GM12878 (cell line): Measurements from ENCODE around the gene CHST2. TPM values are rescaled to one million over a fixed set of nuclear protein-coding genes. Genes with fewer than 3 reads are reported as not detected.

Experiments used
- ASH2L ChIP-seq: fragments of 300-600, 200-600 bp; sonication (generic); IDR thresholded peaks from 2 replicates; pipeline ENCODE4 v1.6.1; 2017; ENCODE audit warnings: low read depth, mild to moderate bottlenecking, borderline replicate concordance
- CEBPZ ChIP-seq: fragments of 150-350 bp; IDR thresholded peaks from 2 replicates; pipeline ENCODE4 v1.6.1; 2016; ENCODE audit warnings: low read depth, low read length
- CHD4 ChIP-seq: fragments of 200-600 bp; sonication (generic); IDR thresholded peaks from 2 replicates; pipeline ENCODE4 v1.6.1; 2016; ENCODE audit warnings: mild to moderate bottlenecking
- CREM ChIP-seq: IDR thresholded peaks from 2 replicates; pipeline ENCODE4 v1.6.1; 2014; ENCODE audit warnings: antibody characterized with exemption, low read depth
- DPF2 ChIP-seq: fragments of 450-650 bp; IDR thresholded peaks from 2 replicates; pipeline ENCODE4 v1.6.1; 2017; ENCODE audit warnings: mild to moderate bottlenecking
- E2F8 ChIP-seq: fragments of 450-650 bp; IDR thresholded peaks from 2 replicates; pipeline ENCODE4 v1.6.1; 2018; ENCODE audit warnings: mild to moderate bottlenecking, low read depth, moderate library complexity; ENCODE audit not compliant: partially characterized antibody
- EED ChIP-seq: sonication (generic); IDR thresholded peaks from 2 replicates; pipeline ENCODE4 v1.6.1; 2016; ENCODE audit warnings: antibody characterized with exemption, low read depth
- ETV6 ChIP-seq, 2 experiments: fragments of 450-650 bp in 1 of 2; IDR thresholded peaks in 1 of 2; conservative IDR thresholded peaks in 1 of 2; 2 replicates each; pipeline ENCODE4 v1.6.1; 2014; ENCODE audit warnings: antibody characterized with exemption in 1 of 2, borderline replicate concordance in 1 of 2, low read depth in 1 of 2, mild to moderate bottlenecking in 1 of 2, moderate library complexity in 1 of 2
- HSF1 ChIP-seq: fragments of 150-350 bp; IDR thresholded peaks from 2 replicates; pipeline ENCODE4 v1.6.1; 2014; ENCODE audit warnings: mild to moderate bottlenecking, low read depth, low read length
- IRF5 ChIP-seq: fragments of 450-650 bp; IDR thresholded peaks from 2 replicates; pipeline ENCODE4 v1.6.1; 2017; ENCODE audit warnings: borderline replicate concordance
- MTA2 ChIP-seq: fragments of 450-650 bp; IDR thresholded peaks from 2 replicates; pipeline ENCODE4 v1.6.1; 2016; ENCODE audit warnings: low read depth, mild to moderate bottlenecking, moderate library complexity
- MXI1 ChIP-seq: fragments of 150-350 bp; IDR thresholded peaks from 2 replicates; pipeline ENCODE4 v1.6.1; 2011; ENCODE audit warnings: low read depth, mild to moderate bottlenecking, inconsistent platforms, low read length, improper control_type of control experiment
- SP1 ChIP-seq: IDR thresholded peaks from one replicate; pipeline ENCODE4 v1.6.1; 2011; ENCODE audit warnings: low read depth, low read length
- YBX1 ChIP-seq: fragments of 450-650 bp; IDR thresholded peaks from 2 replicates; pipeline ENCODE4 v1.6.1; 2016; ENCODE audit warnings: antibody characterized with exemption
- ZBTB4 ChIP-seq: fragments of 450-650 bp; formaldehyde crosslinking; IDR thresholded peaks from 2 replicates; pipeline ENCODE4 v1.4.0; 2022; ENCODE audit warnings: mild to moderate bottlenecking, moderate library complexity
- ZNF24 ChIP-seq: fragments of 450-650 bp; IDR thresholded peaks from 2 replicates; pipeline ENCODE4 v1.6.1; 2017; ENCODE audit warnings: antibody characterized with exemption, mild to moderate bottlenecking
- polyA plus RNA-seq, 11 experiments: library from polyadenylated mRNA; depleted of rRNA in 4 of 11; unstranded in 6 of 11; stranded (reverse) in 5 of 11; fragments of >200 nt; fragmentation: Nextera tagmentation in 4 of 11; fragmentation: Illumina TruSeq in 1 of 11; extraction: Ambion mirVana in 4 of 11; extraction: Trizol in 1 of 11; gene quantifications; 1 replicate in 1 of 11; 2 replicates in 10 of 11; pipeline versions ENCODE4 v1.2.1 to v1.2.3, GENCODE V29; 2011 to 2016; ENCODE audit warnings: inconsistent platforms in 2 of 11, missing spikeins in 2 of 11, low read depth in 1 of 11
- total RNA-seq, 4 experiments: library from RNA; depleted of rRNA in 3 of 4; stranded (reverse); fragments of >200 nt in 3 of 4; fragmentation: Illumina TruSeq in 1 of 4; extraction: Trizol in 1 of 4; gene quantifications; 2 replicates each; pipeline versions ENCODE4 v1.2.1 to v1.2.3, GENCODE V29; 2013 to 2021

Gene CHST2
- total and polyA plus RNA-seq, 10 of the 15 experiments (the other 5 are each of a cell fraction or from before 2014, with no cell fraction given): 1.6 to 37.2 (median 8.8) TPM

GRCh38 chr3:143081844-143082778 is 37.5 kb upstream of the CHST2 start (continued):
- TF ChIP-seq ZNF24 (no peak), HSF1 (no peak), CHD4 (no peak), ZBTB4 (CRISPR knock-in tag) (no peak), CREM (peak; percentile 94), MXI1 (no peak), E2F8 (peak; percentile 53), EED (peak; percentile 96), CEBPZ (no peak), DPF2 (peak; percentile 56; the same call in 1 of the 2 replicates), ASH2L (peak; percentile 55; the same call in 1 of the 2 replicates), IRF5 (no peak), SP1 (peak; percentile 39), YBX1 (no peak), ETV6 (conservative IDR thresholded peaks at IDR 0.05 in 1 of 2, IDR thresholded peaks at IDR 0.05 in 1 of 2; ENCODE audit: borderline replicate concordance in 1 of 2, low read depth in 1 of 2) (peak in 1 of 2 experiments; percentile 76; a peak in 1 of 4 replicates), MTA2 (peak; percentile 91)
